HepG2 (cell line): ENCODE data around the gene TMEM95. TPM values are rescaled to one million over a fixed set of nuclear protein-coding genes. Genes with fewer than 3 reads are reported as not detected.
A peak's percentile ranks its signal among the peaks of the same experiment; 100 is the strongest.

Source experiments
- ATM ChIP-seq: fragments of 450-650 bp; IDR thresholded peaks from 2 replicates; pipeline ENCODE4 v1.7.1; 2017; ENCODE audit warnings: mild to moderate bottlenecking, borderline replicate concordance
- CEBPG ChIP-seq: IDR thresholded peaks from 2 replicates; pipeline ENCODE4 v1.6.1; 2016
- CENPBD1 ChIP-seq: sonication (generic); formaldehyde crosslinking; IDR thresholded peaks from 2 replicates; pipeline ENCODE4 v1.8.0; 2022; ENCODE audit warnings: missing genetic modification reagents, low read depth, mild to moderate bottlenecking, borderline replicate concordance
- CREM ChIP-seq, 2 experiments: sonication (generic) in 1 of 2; formaldehyde crosslinking in 1 of 2; IDR thresholded peaks; 2 replicates each; pipeline versions ENCODE4 v1.4.0 to v1.6.1; 2016 to 2020; ENCODE audit warnings: antibody characterized with exemption in 1 of 2, mild to moderate bottlenecking in 1 of 2, missing genetic modification reagents in 1 of 2
- ELF1 ChIP-seq: sonication (generic); formaldehyde crosslinking; IDR thresholded peaks from 2 replicates; pipeline ENCODE4 v1.4.0; 2020; ENCODE audit warnings: missing genetic modification reagents
- ETV5 ChIP-seq: IDR thresholded peaks from 2 replicates; pipeline ENCODE4 v1.6.1; 2018; ENCODE audit warnings: missing biosample characterization, missing genetic modification reagents, inconsistent platforms, borderline replicate concordance
- ETV6 ChIP-seq: sonication (generic); formaldehyde crosslinking; conservative IDR thresholded peaks from 2 replicates; pipeline ENCODE4 v1.4.0; 2020; ENCODE audit warnings: missing genetic modification reagents
- FOXA1 ChIP-seq, 2 experiments: fragments of 450-650 bp in 1 of 2; sonication (generic) in 1 of 2; formaldehyde crosslinking in 1 of 2; IDR thresholded peaks; 2 replicates each; pipeline versions ENCODE4 v1.4.0 to v1.6.1; 2016 to 2020; ENCODE audit warnings: missing genetic modification reagents in 1 of 2
- FOXP1 ChIP-seq, 2 experiments: fragments of 450-650 bp in 1 of 2; IDR thresholded peaks; 2 replicates each; pipeline ENCODE4 v1.6.1; 2017 to 2018; ENCODE audit warnings: antibody characterized with exemption in 1 of 2
- HMGA1 ChIP-seq: sonication (generic); formaldehyde crosslinking; conservative IDR thresholded peaks from 2 replicates; pipeline ENCODE4 v1.4.0; 2020; ENCODE audit warnings: missing genetic modification reagents
- JARID2 ChIP-seq: sonication (generic); formaldehyde crosslinking; IDR thresholded peaks from 2 replicates; pipeline ENCODE4 v1.8.1; 2023; ENCODE audit warnings: missing genetic modification reagents, inconsistent platforms; ENCODE audit not compliant: insufficient replicate concordance
- JUN ChIP-seq: sonication (generic); formaldehyde crosslinking; IDR thresholded peaks from 2 replicates; pipeline ENCODE4 v1.4.0; 2020; ENCODE audit warnings: mild to moderate bottlenecking, missing genetic modification reagents
- LRRFIP1 ChIP-seq: sonication (generic); formaldehyde crosslinking; conservative IDR thresholded peaks from 2 replicates; pipeline ENCODE4 v1.4.0; 2020; ENCODE audit warnings: missing genetic modification reagents
- MZF1 ChIP-seq: sonication (generic); formaldehyde crosslinking; IDR thresholded peaks from 2 replicates; pipeline ENCODE4 v1.8.1; 2023; ENCODE audit warnings: mild to moderate bottlenecking, missing genetic modification reagents, borderline replicate concordance
- REL ChIP-seq: sonication (generic); formaldehyde crosslinking; conservative IDR thresholded peaks from 2 replicates; pipeline ENCODE4 v1.8.0; 2022; ENCODE audit warnings: mild to moderate bottlenecking, missing genetic modification reagents, moderate library complexity
- THAP8 ChIP-seq: sonication (generic); formaldehyde crosslinking; IDR thresholded peaks from 2 replicates; pipeline ENCODE4 v1.5.1; 2020; ENCODE audit warnings: missing genetic modification reagents, mild to moderate bottlenecking, borderline replicate concordance
- TP53 ChIP-seq: sonication (generic); formaldehyde crosslinking; conservative IDR thresholded peaks from 2 replicates; pipeline ENCODE4 v1.4.0; 2020; ENCODE audit warnings: missing genetic modification reagents
- ZNF230 ChIP-seq: sonication (generic); formaldehyde crosslinking; IDR thresholded peaks from 2 replicates; pipeline ENCODE4 v1.4.0; 2020; ENCODE audit warnings: mild to moderate bottlenecking, missing genetic modification reagents
- ZNF354B ChIP-seq: sonication (generic); formaldehyde crosslinking; IDR thresholded peaks from 2 replicates; pipeline ENCODE4 v1.8.0; 2022; ENCODE audit warnings: mild to moderate bottlenecking, missing genetic modification reagents
- ZNF496 ChIP-seq: sonication (generic); formaldehyde crosslinking; IDR thresholded peaks from 2 replicates; pipeline ENCODE4 v1.8.1; 2023; ENCODE audit warnings: mild to moderate bottlenecking, moderate library complexity, missing genetic modification reagents; ENCODE audit not compliant: insufficient replicate concordance
- ZNF558 ChIP-seq: sonication (generic); formaldehyde crosslinking; IDR thresholded peaks from 2 replicates; pipeline ENCODE4 v1.9.0; 2022; ENCODE audit warnings: mild to moderate bottlenecking, missing genetic modification reagents, borderline replicate concordance
- ZNF564 ChIP-seq: sonication (generic); formaldehyde crosslinking; IDR thresholded peaks from 2 replicates; pipeline ENCODE4 v1.8.1; 2023; ENCODE audit warnings: mild to moderate bottlenecking, missing genetic modification reagents
- ZNF740 ChIP-seq: sonication (generic); formaldehyde crosslinking; IDR thresholded peaks from 2 replicates; pipeline ENCODE4 v1.4.0; 2020; ENCODE audit warnings: missing genetic modification reagents
- ZNF770 ChIP-seq: sonication (generic); formaldehyde crosslinking; IDR thresholded peaks from 2 replicates; pipeline ENCODE4 v1.5.0; 2020; ENCODE audit warnings: mild to moderate bottlenecking, missing genetic modification reagents
- polyA plus RNA-seq, 8 experiments: library from polyadenylated mRNA; depleted of rRNA in 3 of 8; stranded (reverse) in 7 of 8; unstranded in 1 of 8; fragments of >200 nt; fragmentation: Illumina TruSeq in 4 of 8; extraction: Trizol in 4 of 8; gene quantifications; 2 replicates each; pipeline versions ENCODE4 v1.2.1 to v1.2.3, GENCODE V29; 2011 to 2016; ENCODE audit warnings: low read depth in 4 of 8, missing spikeins in 1 of 8, mixed read lengths in 1 of 8; ENCODE audit not compliant: insufficient read depth in 1 of 8
- total RNA-seq, 5 experiments: library from RNA; depleted of rRNA; stranded (reverse); fragments of >200 nt; fragmentation: Illumina TruSeq; extraction: Trizol; gene quantifications; 2 replicates each; pipeline ENCODE4 v1.2.3, GENCODE V29; 2016; ENCODE audit warnings: low read depth in 1 of 5

Gene TMEM95
- total and polyA plus RNA-seq, 2 of the 13 experiments (the other 11 are each of a cell fraction or from before 2014, with no cell fraction given) = not detected

GRCh38 chr17:7329374-7329996 is 25.5 kb upstream of the TMEM95 start (continued):
- TF ChIP-seq CENPBD1 = no peak
- no peak for TF ChIP-seq ZNF770
- no peak for TF ChIP-seq HMGA1
- no peak for TF ChIP-seq TP53 (CRISPR knock-in tag)
- no peak for TF ChIP-seq ZNF558 (CRISPR knock-in tag)
- TF ChIP-seq FOXA1 (IDR thresholded peaks at IDR 0.05) = no peak
- TF ChIP-seq FOXA1 (CRISPR knock-in tag; IDR thresholded peaks at IDR 0.05) = no peak; the same call in 1 of the 2 replicates
- TF ChIP-seq CEBPG (CRISPR knock-in tag) = peak; percentile 51
- peak; percentile 80 for TF ChIP-seq ZNF740 (CRISPR knock-in tag)
- no peak for TF ChIP-seq ELF1 (CRISPR knock-in tag)
- TF ChIP-seq ATM = no peak
- TF ChIP-seq LRRFIP1 (CRISPR knock-in tag) = no peak
- peak; percentile 80 for TF ChIP-seq CREM (IDR thresholded peaks at IDR 0.05)
- no peak for TF ChIP-seq CREM (CRISPR knock-in tag; IDR thresholded peaks at IDR 0.05)
- TF ChIP-seq REL (CRISPR knock-in tag) = no peak
- TF ChIP-seq ZNF564 (CRISPR knock-in tag) = no peak
- TF ChIP-seq ETV5 (CRISPR knock-in tag) = no peak; the same call in 1 of the 2 replicates
- 0 out of 2 replicates have a peak, but pooled peaks have one; percentile 17 for TF ChIP-seq THAP8 (CRISPR knock-in tag)
- TF ChIP-seq JARID2 = no peak
- TF ChIP-seq ETV6 (CRISPR knock-in tag) = no peak; the same call in 1 of the 2 replicates
- no peak for TF ChIP-seq ZNF230 (CRISPR knock-in tag)
- TF ChIP-seq ZNF496 (CRISPR knock-in tag) = no peak
- TF ChIP-seq MZF1 = no peak
- TF ChIP-seq ZNF354B = no peak
- TF ChIP-seq FOXP1 (IDR thresholded peaks at IDR 0.05) = no peak
- no peak for TF ChIP-seq FOXP1 (CRISPR knock-in tag; IDR thresholded peaks at IDR 0.05)
- TF ChIP-seq JUN (CRISPR knock-in tag) = no peak
